OCI-M2 (cell line): ENCODE results near the gene TRIP13.
A peak's percentile ranks its signal among the peaks of the same experiment; 100 is the strongest.
"Not testable (repeated sequence)": the region's sequence is repeated elsewhere in the genome, so short reads cannot be mapped to it uniquely, and the experiment has no call there.

ENCODE experiments used
- DNase-seq: peaks from one replicate; lab custom pipeline; 2025; ENCODE audit not compliant: unreplicated experiment; lab: John Stamatoyannopoulos, UW

Gene TRIP13

DNA sequence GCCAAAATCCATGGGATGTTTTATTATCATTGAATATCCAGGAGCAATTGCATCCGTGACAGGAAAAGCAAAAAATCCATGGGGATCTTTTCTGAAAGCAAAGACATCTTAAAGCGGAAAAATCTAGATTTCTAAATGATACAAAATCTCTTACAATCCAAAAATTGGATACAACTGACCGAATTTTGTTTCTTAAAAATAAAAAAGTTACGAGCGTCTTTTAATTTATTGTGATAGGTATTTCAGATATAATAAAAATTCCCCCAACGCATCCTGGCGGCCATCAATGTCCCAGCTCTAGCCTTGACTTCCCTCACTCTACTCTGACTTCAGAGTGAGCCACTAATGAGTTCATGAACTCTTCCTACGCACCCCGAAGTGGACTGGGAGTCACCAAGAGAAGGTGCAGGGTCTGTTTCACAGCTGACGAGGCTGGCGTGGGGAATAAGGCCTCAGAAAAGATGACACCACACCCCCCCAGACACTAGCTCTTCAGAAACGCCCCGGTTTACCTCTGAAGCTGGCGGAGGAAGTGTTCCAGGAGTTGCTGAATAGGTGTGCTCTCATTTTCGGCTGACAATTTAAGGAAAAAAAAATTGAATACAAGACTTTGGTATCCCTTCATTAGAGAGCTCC lies 3.5 kb upstream of the TRIP13 start:
- no peak for DNase-seq

GRCh38 chr5:891117-891836 lies 1.4 kb upstream of the TRIP13 start:
- DNase-seq: peak; percentile 19

DNA sequence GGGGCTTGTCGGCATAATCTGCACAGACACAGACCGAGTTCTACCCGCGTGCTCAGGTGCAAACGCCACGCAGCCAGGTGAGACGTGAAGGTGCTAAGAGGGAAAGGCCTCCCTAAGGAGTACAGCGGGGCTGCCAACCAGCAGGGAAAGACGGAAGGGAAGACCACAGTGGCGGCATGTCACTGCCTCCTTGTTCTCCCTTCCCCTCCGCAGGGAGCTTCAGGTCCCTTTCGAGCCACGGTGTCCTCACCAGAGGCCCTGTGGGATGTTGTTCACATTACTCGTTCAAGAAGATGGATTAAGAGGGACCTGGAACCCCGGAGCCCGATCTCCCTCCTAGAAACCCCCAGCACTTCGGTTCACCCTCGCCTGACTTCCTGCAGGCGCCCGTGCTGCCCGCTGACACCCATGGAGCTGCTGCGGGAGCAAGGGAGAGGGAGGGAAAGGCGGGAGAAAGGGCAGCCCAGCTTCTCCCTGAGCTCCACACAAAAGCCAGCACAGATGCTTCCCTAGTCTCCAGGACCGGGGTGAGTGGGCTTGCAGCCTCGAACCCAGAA lies 769 bp upstream of the TRIP13 start:
- no peak for DNase-seq

GRCh38 chr5:893137-893506 lies 438 bp downstream of the TRIP13 start:
- no peak for DNase-seq

DNA sequence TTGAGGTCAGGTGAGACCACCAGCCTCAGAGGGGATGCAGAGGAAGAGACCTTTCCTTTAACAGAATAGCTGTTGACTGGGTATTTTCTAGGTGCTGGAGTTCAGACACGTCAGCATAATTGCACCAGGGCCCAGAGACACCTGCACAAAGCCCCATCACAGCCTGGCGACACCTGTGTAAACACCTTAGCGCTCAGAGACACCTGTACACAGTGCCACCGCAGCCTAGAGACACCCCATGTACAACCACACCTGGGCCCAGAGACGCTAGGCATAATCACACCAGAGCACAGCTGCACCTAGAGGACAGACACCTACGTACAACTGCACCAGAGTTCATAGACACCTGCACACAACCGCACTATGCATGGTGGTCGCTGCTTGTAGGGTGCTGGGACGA lies 1.0 kb downstream of the TRIP13 start:
- no peak for DNase-seq

DNA sequence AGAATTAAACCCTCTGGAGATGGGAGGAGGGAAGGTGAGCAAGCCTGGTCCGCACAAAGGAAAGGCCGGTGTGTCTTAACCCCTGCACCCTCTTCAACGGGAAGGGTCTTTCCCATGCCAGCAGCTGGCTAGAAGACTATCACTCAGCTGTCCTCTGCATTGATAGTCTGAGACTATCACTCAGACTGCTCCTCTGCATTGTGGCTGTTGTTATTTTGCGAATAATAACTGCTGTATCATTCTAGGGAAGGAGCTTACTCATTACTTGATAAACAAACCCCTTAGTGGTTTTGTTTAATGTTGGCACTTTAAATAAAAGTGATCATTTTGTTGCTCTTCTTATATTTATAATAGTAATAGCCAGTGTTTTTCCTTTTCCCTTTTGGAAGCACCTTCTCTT lies 8.1 kb downstream of the TRIP13 start:
- no peak for DNase-seq

GRCh38 chr5:902129-902916 lies 9.6 kb downstream of the TRIP13 start:
- no peak for DNase-seq

- DNase-seq: no peak
Measured at GRCh38 chr5:903756-904096, 11.0 kb downstream of the TRIP13 start.

GRCh38 chr5:905139-905642 lies 12.5 kb downstream of the TRIP13 start:
- no peak for DNase-seq

DNA sequence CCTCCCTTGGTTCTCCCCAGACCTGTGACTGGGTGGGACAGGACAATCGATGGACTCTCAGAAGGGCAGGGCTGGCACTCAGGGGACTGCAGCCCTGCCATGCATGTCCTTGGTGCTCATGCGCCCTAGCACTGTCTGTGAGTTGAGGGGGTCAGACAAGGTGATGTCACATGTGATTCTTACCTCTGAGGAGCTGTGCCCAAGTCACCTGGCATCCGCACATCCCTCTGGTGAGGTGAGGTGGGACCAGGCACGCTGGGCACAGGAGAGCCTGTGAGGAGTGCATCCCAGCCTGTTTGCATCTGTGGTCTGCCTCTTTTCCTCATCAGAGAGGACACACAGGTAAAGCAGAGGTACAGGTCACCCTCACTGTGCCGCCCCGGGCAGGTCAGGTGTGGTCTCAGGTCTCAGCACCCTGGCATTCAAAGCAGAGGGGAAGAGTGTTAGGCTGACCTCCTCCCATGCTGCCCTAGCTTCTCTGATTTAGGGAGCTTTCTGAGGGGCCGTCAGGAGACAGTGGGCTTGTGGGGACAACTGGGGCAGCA lies 14.8 kb downstream of the TRIP13 start:
- DNase-seq: no peak

- no peak for DNase-seq
Measured at GRCh38 chr5:908172-908571, 15.5 kb downstream of the TRIP13 start.

GRCh38 chr5:909086-909485 lies 16.4 kb downstream of the TRIP13 start:
- no peak for DNase-seq

GRCh38 chr5:909994-910768 lies 17.5 kb downstream of the TRIP13 start:
- no peak for DNase-seq

- DNase-seq: no peak
Measured at GRCh38 chr5:910769-911160, 18.1 kb downstream of the TRIP13 start.

GRCh38 chr5:911601-912000 lies 18.9 kb downstream of the TRIP13 start:
- no peak for DNase-seq

- no peak for DNase-seq
Measured at GRCh38 chr5:912280-913091, 19.8 kb downstream of the TRIP13 start.

- no peak for DNase-seq
Measured at GRCh38 chr5:914174-914573, 21.5 kb downstream of the TRIP13 start.

GRCh38 chr5:914612-915011 lies 21.9 kb downstream of the TRIP13 start:
- DNase-seq: no peak

DNA sequence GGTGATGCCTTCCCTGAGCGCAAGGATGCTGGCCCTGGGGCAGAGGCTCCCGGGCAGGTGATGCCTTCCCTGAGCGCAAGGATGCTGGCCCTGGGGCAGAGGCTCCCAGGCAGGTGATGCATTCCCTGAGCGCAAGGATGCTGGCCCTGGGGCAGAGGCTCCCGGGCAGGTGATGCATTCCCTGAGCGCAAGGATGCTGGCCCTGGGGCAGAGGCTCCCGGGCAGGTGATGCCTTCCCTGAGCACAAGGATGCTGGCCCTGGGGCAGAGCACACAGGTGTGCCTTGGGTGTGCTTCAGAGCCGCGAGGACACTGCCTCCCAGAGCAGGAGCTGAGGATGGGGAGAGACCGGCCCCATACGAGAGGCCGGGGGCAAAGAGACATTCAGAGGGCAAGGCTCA lies 22.7 kb downstream of the TRIP13 start:
- DNase-seq: not testable (repeated sequence)

DNA sequence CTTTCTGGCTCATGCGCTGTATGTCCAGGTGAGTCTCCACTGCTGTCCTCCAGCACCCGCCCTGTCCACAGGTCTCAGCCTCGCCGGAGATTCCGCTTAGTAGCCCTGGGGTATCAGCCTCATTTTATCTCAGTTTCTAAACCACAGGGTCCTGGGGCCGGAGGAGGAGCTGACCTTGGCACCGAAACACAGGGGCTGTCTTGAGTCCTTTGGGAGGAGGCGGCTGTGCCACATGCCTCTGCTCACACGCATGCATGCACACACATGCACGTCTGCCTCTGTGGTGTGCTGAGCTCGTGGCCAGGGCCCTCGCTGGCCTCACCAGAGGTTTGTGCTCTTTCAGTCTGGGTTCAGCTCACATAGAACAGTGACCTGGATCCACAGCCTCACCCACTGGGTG lies 23.3 kb downstream of the TRIP13 start:
- no peak for DNase-seq
